Vagina (tissue), 2 donors: ENCODE measurements around the gene PCDH11Y. TPM values are rescaled to one million over a fixed set of nuclear protein-coding genes. Genes with fewer than 3 reads are reported as not detected.
"Not testable (repeated sequence)": the region's sequence is repeated elsewhere in the genome, so short reads cannot be mapped to it uniquely, and the experiment has no call there.

Experiments used
- DNase-seq, 2 donors: peaks; one replicate each; pipeline ENCODE4 v3.0.0-alpha.2; 2017; ENCODE audit errors: extremely low spot score in 2 of 2
- H3K27ac ChIP-seq: fragments of 200-600 bp; sonication (generic); one replicate; pipeline ENCODE4 v1.5.1; 2019
- H3K27me3 ChIP-seq: fragments of 200-600 bp; sonication (generic); one replicate; pipeline ENCODE4 v1.5.1; 2019
- H3K36me3 ChIP-seq, 2 donors: fragments of 200-600 bp; sonication (generic); one replicate each; pipeline ENCODE4 v1.5.1; 2017 to 2019
- H3K4me1 ChIP-seq: fragments of 200-600 bp; sonication (generic); one replicate; pipeline ENCODE4 v1.5.1; 2019
- H3K4me3 ChIP-seq, 2 donors: fragments of 200-600 bp; sonication (generic); 1 replicate in 1 of 2; 2 replicates in 1 of 2; pipeline ENCODE4 v1.5.1; 2016 to 2019
- H3K9me3 ChIP-seq: fragments of 200-600 bp; sonication (generic); one replicate; pipeline ENCODE4 v1.5.1; 2019
- intact Hi-C: fragments of 100-400 bp; cut with DNase I; formaldehyde crosslinking; loops from one replicate; pipeline ENCODE4 v1.15.1; 2023
- small RNA-seq: library from RNA; depleted of rRNA; stranded (forward); fragments of <200 nt; gene quantifications from one replicate; pipeline ENCODE3, GENCODE V24; 2016
- total RNA-seq: library from RNA; depleted of rRNA; stranded (reverse); fragments of >200 nt; gene quantifications from one replicate; pipeline ENCODE4 v1.2.3, GENCODE V29; 2016

Gene PCDH11Y
- total RNA-seq, 1 donor from 2014 or later: not detected

DNA sequence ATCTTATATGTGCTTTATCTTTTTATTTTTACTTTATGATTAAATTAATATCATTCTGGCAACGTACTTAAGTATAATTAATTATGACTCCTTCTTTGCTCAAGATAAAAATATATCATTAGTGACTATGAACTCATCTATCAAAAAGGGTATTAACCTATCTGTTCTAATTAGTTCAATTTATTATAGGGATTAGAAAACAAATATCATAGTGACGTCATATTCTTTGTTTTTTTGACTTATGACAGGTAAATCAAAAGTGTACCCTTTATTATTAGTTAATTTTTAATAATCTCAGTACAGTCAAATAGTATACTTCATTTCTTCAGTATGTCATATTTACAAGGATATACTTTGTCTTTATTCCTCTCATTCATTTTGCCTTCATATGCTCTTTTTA, 638.5 kb downstream of the PCDH11Y start:
- H3K36me3 ChIP-seq, intact Hi-C loops, DNase-seq, H3K4me3 ChIP-seq, H3K9me3 ChIP-seq, H3K27ac ChIP-seq, H3K27me3 ChIP-seq, H3K4me1 ChIP-seq: not testable (repeated sequence)

DNA sequence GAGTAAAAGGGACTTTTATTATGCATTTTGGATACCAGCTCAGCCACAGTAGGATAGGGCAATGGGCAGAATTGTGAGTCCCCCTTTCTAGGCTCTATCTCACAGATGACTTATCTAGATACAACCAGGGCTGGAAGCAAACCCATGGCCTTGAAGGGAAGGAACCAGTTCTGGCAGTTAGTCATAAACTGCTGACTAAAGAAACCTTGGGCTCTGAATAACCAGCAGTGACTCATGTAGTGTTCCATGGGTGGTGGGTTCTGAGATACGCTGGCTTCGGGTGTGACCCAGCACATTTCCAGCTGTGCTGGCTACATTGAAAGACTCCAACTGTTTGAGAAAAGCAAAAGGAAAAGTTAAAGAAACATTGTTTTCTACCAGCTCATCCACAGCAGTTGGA, 679.2 kb downstream of the PCDH11Y start:
- DNase-seq, H3K36me3 ChIP-seq, H3K27ac ChIP-seq, H3K27me3 ChIP-seq, intact Hi-C loops, H3K4me1 ChIP-seq, H3K9me3 ChIP-seq, H3K4me3 ChIP-seq: not testable (repeated sequence)

DNA sequence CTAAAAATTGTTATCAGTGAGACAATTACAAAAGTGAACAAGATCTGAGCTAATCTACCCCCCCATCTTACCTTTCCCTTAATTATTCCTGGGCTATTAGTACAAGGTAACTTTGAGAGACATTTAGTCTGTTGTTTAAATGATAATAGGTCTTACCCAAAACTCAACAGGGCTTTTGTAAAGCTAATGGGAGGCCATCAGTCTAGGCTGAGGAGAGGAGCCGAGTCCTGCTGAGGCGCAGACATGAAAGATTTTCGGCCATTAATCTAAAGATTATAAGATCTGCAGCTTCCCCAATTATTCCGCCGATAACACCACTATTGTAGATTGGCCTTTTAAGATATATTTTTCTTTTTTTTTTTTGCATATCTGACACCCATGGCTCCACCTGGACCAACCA, 708.6 kb downstream of the PCDH11Y start:
- H3K4me3 ChIP-seq, H3K4me1 ChIP-seq, H3K36me3 ChIP-seq, intact Hi-C loops, DNase-seq, H3K27me3 ChIP-seq, H3K9me3 ChIP-seq, H3K27ac ChIP-seq: not testable (repeated sequence)

DNA sequence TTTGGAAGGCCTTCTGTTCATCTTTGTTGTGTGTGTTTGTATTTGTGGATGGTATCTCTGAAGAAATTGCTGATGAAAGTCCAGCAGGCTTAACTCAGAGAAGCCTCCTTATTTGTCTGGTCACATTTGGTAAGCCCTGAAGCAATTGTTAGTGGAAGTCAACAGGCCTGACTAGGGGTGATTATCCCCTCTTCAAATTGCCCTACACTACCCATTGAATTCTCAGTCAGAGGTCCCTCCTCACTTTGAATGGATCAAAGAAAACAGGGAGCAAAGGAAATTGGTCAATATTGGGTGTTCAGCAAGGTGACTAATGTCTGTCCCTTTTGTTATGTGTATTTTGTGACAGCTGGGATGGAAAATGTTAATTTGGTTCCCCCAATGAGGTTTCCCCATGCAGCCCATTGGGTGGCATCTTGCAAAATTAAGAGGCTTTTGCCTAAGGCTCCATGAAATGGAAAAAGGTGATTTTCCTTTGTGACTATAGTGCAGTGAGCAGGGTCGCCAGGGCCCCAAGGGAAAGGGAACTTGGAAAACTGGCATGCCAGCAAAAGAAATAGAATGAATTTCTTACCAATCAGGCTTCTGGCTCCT, 709.8 kb downstream of the PCDH11Y start:
- H3K36me3 ChIP-seq, H3K9me3 ChIP-seq, H3K4me3 ChIP-seq, H3K27me3 ChIP-seq, DNase-seq, H3K4me1 ChIP-seq, H3K27ac ChIP-seq, intact Hi-C loops: not testable (repeated sequence)

DNA sequence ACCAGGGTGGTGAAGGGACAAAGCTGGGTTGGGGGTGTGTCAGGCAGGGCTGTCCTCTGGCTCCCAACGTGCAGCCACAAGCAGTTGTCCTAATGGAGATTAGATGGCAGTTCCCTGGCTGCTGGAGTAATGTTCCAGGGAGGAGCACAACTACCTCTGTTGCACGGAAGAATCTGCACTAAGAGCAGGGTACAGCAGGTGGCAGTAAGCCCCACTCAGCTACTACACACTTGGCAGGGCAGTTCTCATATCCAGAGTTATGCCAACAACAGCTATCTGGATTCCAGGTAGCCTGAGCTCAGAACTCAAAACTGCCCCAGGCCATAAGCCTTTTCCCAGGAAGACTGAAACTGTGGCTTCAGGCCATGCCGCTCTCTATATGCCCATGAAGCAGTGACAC, 761.3 kb downstream of the PCDH11Y start:
- H3K4me1 ChIP-seq, DNase-seq, H3K4me3 ChIP-seq, H3K9me3 ChIP-seq, intact Hi-C loops, H3K27ac ChIP-seq, H3K27me3 ChIP-seq, H3K36me3 ChIP-seq: not testable (repeated sequence)

DNA sequence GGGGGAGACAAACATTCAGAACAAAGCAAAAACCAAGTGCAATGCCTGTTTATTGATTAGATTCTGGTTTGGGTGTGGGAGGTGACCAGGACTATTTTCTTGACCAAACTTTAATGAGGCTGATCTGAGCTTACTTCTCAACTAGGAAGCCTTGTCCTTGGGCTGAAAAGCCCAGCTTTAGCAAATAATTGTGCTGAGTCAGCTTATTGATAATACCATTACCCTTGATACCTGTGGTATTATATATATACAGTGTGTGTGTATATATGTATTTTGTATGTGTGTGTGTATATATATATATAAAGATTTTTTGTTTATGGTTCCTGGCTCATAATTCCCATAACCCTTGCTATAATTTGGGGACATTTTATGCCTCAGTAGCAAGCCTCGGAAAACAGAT, 776.4 kb downstream of the PCDH11Y start:
- H3K27ac ChIP-seq, H3K4me1 ChIP-seq, DNase-seq, H3K36me3 ChIP-seq, H3K9me3 ChIP-seq, intact Hi-C loops, H3K27me3 ChIP-seq, H3K4me3 ChIP-seq: not testable (repeated sequence)

Small RNAs within 50 kb of the gene (small RNA-seq; reads per million reads assigned to genes)
- gene RNU2-57P (not detected), gene SNX3P1Y (not detected)
